Measurements from ENCODE around the gene SDHAF1. TPM values are rescaled to one million over a fixed set of nuclear protein-coding genes. Genes with fewer than 3 reads are reported as not detected.

Gene SDHAF1
- total RNA-seq, 1 experiment from 2014 or later: 16.0 TPM

GRCh38 chr19:36013280-36014011 is 18.5 kb downstream of the SDHAF1 start:
- no peak overlapping the region for H2BK15ac ChIP-seq (ENCODE audit: low read depth, low read length)
- no peak overlapping the region for H2BK5ac ChIP-seq (ENCODE audit: insufficient read length, low read length)
- Mint-ChIP-seq H3K9me3 (no peaks in the 10 kb centered on the region; a peak in 2 of 5 replicates), H3K4me3 (peak overlapping the region; percentile 97 to 98), H3K27ac (peak overlapping the region; percentile 81 to 96 (median 83); a peak in 5 of 7 replicates), H3K27me3 (ENCODE audit: low read depth) (peaks cover 1% of the 10 kb centered on the region), H3K36me3 (ENCODE audit: insufficient read depth in 1 of 3, low read depth in 3 of 3) (peaks cover 3 to 29% (median 18%) of the 10 kb centered on the region in 3 experiments), H3K4me1 (peaks cover 34 to 35% of the 10 kb centered on the region in 2 experiments)
- H3K56ac ChIP-seq (ENCODE audit: insufficient read length, low read depth, low read length): no peak overlapping the region
- peak overlapping the region; percentile 80 for H3K4me2 ChIP-seq (ENCODE audit: insufficient read depth, insufficient read length, low read length)
- no peak overlapping the region for H3K23ac ChIP-seq (ENCODE audit: insufficient read length, low read depth, low read length)
- H2AK5ac ChIP-seq (ENCODE audit: insufficient read length, low read length): no peak overlapping the region
- H2BK12ac ChIP-seq (ENCODE audit: insufficient read length, low read depth, low read length): no peak overlapping the region
- no peak overlapping the region for H4K8ac ChIP-seq (replicated peaks; ENCODE audit: insufficient read length, low read depth, low read length)
- no peak overlapping the region for H2BK120ac ChIP-seq (ENCODE audit: low read depth, low read length, poor library complexity, severe bottlenecking)
- H3K4ac ChIP-seq (ENCODE audit: low read depth, low read length): no peak overlapping the region
- H3K79me2 ChIP-seq (ENCODE audit: insufficient read depth, low read length): no peaks in the 10 kb centered on the region
- no peaks in the 10 kb centered on the region for H3K27me3 ChIP-seq (ENCODE audit: insufficient read depth, low read length)
- H3T11ph ChIP-seq (ENCODE audit: low read length): no peak overlapping the region
- no peak overlapping the region for H4K5ac ChIP-seq (ENCODE audit: insufficient read length, low read depth, low read length)
- H3K14ac ChIP-seq (ENCODE audit: insufficient read depth, low read length): no peak overlapping the region
- no peaks in the 10 kb centered on the region for H4K20me1 ChIP-seq (ENCODE audit: control insufficient read depth, insufficient read depth, insufficient read length)
- H3K79me1 ChIP-seq (ENCODE audit: insufficient read depth, low read depth, low read length, poor library complexity, severe bottlenecking): peaks cover 2% of the 10 kb centered on the region
- no CpG with 5 or more reads among the region's 15 CpGs for WGBS (ENCODE audit: extremely low coverage, insufficient read length, low lambda C conversion rate)
- H2AFZ ChIP-seq (ENCODE audit: low read length): no peak overlapping the region
- H3K23me2 ChIP-seq (ENCODE audit: insufficient read length, low read depth, low read length, poor library complexity, severe bottlenecking): peaks cover 23% of the 10 kb centered on the region
- H4K91ac ChIP-seq (ENCODE audit: insufficient read length, low read depth, low read length): no peak overlapping the region
- no peaks in the 10 kb centered on the region for H3K9me3 ChIP-seq (ENCODE audit: control insufficient read depth, low read depth, low read length)
- H2BK20ac ChIP-seq (ENCODE audit: low read depth, low read length, poor library complexity, severe bottlenecking): no peak overlapping the region
- no peak overlapping the region for H3K27ac ChIP-seq (ENCODE audit: insufficient read length, low read depth, low read length)
- H3K18ac ChIP-seq (ENCODE audit: insufficient read length, low read depth, low read length): no peak overlapping the region
- DNase-seq: no peak
- H3K4me1 ChIP-seq (ENCODE audit: insufficient read depth, low read length): no peaks in the 10 kb centered on the region
- H3K9ac ChIP-seq (ENCODE audit: extremely low read depth, insufficient read length, low read length): peak overlapping the region; percentile 26
- TF ChIP-seq CTCF (conservative IDR thresholded peaks at IDR 0.05): no peak

Data from H9 (cell line).